Glomerular endothelial cell (primary cell): ENCODE data around the gene DAND5. TPM values are rescaled to one million over a fixed set of nuclear protein-coding genes. Genes with fewer than 3 reads are reported as not detected.
"Not testable (repeated sequence)": the region's sequence is repeated elsewhere in the genome, so short reads cannot be mapped to it uniquely, and the experiment has no call there.

Source experiments
- DNase-seq: peaks from one replicate; pipeline ENCODE4 v3.0.0-alpha.2; 2011; ENCODE audit warnings: low read depth, low spot score; ENCODE audit errors: extremely low read depth
- total RNA-seq: library from RNA; depleted of rRNA; stranded (reverse); fragments of >200 nt; gene quantifications from 2 replicates; pipeline ENCODE4 v1.2.3, GENCODE V29; 2015

The DAND5 gene
- total RNA-seq, 1 donor from 2014 or later: not detected

- no peak for DNase-seq
These were observed 4.2 kb upstream of the DAND5 start for GRCh38 chr19:12965017-12965811.

GRCh38 chr19:12965812-12966135, 3.6 kb upstream of the DAND5 start:
- DNase-seq: no peak

GRCh38 chr19:12967907-12968306, 1.5 kb upstream of the DAND5 start:
- DNase-seq: no peak

GRCh38 chr19:12970070-12970820, 869 bp downstream of the DAND5 start:
- no peak for DNase-seq

- DNase-seq: no peak
These were observed 3.9 kb downstream of the DAND5 start for GRCh38 chr19:12973236-12973635.

- no peak for DNase-seq
These were observed 5.2 kb downstream of the DAND5 start for GRCh38 chr19:12974301-12975220.

GRCh38 chr19:12975221-12975741, 5.9 kb downstream of the DAND5 start:
- no peak for DNase-seq

- DNase-seq: not testable (repeated sequence)
These were observed 6.7 kb downstream of the DAND5 start for GRCh38 chr19:12976109-12976508.

- DNase-seq: no peak
These were observed 10.6 kb downstream of the DAND5 start for GRCh38 chr19:12979974-12980373.

GRCh38 chr19:12982648-12983047, 13.3 kb downstream of the DAND5 start:
- DNase-seq: no peak

- DNase-seq: no peak
These were observed 13.7 kb downstream of the DAND5 start for GRCh38 chr19:12983091-12983490.

GRCh38 chr19:12983542-12984142, 14.3 kb downstream of the DAND5 start:
- no peak for DNase-seq

- DNase-seq: no peak
These were observed 14.8 kb downstream of the DAND5 start for GRCh38 chr19:12984143-12984627.

- DNase-seq: no peak
These were observed 15.3 kb downstream of the DAND5 start for GRCh38 chr19:12984683-12985048.

GRCh38 chr19:12985049-12985776, 15.8 kb downstream of the DAND5 start:
- DNase-seq: no peak

GRCh38 chr19:12986726-12987125, 17.4 kb downstream of the DAND5 start:
- no peak for DNase-seq

- no peak for DNase-seq
These were observed 17.8 kb downstream of the DAND5 start for GRCh38 chr19:12987190-12987589.

GRCh38 chr19:12987781-12988180, 18.4 kb downstream of the DAND5 start:
- no peak for DNase-seq

GRCh38 chr19:12990431-12990830, 21.1 kb downstream of the DAND5 start:
- no peak for DNase-seq

GRCh38 chr19:12990853-12991252, 21.5 kb downstream of the DAND5 start:
- DNase-seq: no peak
